Heart right ventricle (tissue), 16 donors: ENCODE results near the gene KCNG1. TPM values are rescaled to one million over a fixed set of nuclear protein-coding genes. Genes with fewer than 3 reads are reported as not detected.
A peak's percentile ranks its signal among the peaks of the same experiment; 100 is the strongest.

Source experiments
- ATAC-seq, 8 donors: fragments of 200-7000 bp; cut with Tn5 transposase; one replicate each; pipeline ENCODE4 v1.9.1; 2020; ENCODE audit warnings: mild to moderate bottlenecking in 8 of 8, moderate library complexity in 8 of 8, moderate number of reproducible peaks in 1 of 8
- DNase-seq, 2 donors: peaks; one replicate each; pipeline ENCODE4 v3.0.0-alpha.2; 2020
- H3K27ac ChIP-seq, 10 donors: fragments of 200-600 bp; sonication (generic) in 2 of 10; one replicate each; pipeline versions ENCODE4 v1.5.0 to v1.8.0; 2020 to 2022; ENCODE audit warnings: mild to moderate bottlenecking in 3 of 10
- H3K27me3 ChIP-seq, 7 donors: fragments of 200-600 bp; one replicate each; pipeline ENCODE4 v1.8.0; 2021 to 2022; ENCODE audit warnings: mild to moderate bottlenecking in 2 of 7
- H3K36me3 ChIP-seq, 9 donors: fragments of 200-600 bp; sonication (generic) in 1 of 9; one replicate each; pipeline versions ENCODE4 v1.5.0 to v1.8.0; 2020 to 2022; ENCODE audit warnings: mild to moderate bottlenecking in 2 of 9
- H3K4me1 ChIP-seq, 9 donors: fragments of 200-600 bp; sonication (generic) in 1 of 9; one replicate each; pipeline versions ENCODE4 v1.5.0 to v1.8.0; 2020 to 2022; ENCODE audit warnings: mild to moderate bottlenecking in 4 of 9
- H3K4me3 ChIP-seq, 10 donors: fragments of 200-600 bp; sonication (generic) in 2 of 10; one replicate each; pipeline versions ENCODE4 v1.5.0 to v1.8.0; 2020 to 2022; ENCODE audit warnings: mild to moderate bottlenecking in 7 of 10, moderate library complexity in 2 of 10
- H3K9me3 ChIP-seq, 11 donors: fragments of 200-600 bp in 10 of 11; sonication (generic) in 2 of 11; one replicate each; pipeline versions ENCODE4 v1.5.0 to v1.8.0; 2013 to 2022; ENCODE audit warnings: mild to moderate bottlenecking in 2 of 11, control low read depth in 1 of 11, moderate library complexity in 1 of 11
- CTCF ChIP-seq, 9 donors: fragments of 200-600 bp; sonication (generic) in 2 of 9; IDR thresholded peaks; one replicate each; pipeline versions ENCODE4 v1.5.0 to v1.8.0; 2021 to 2022; ENCODE audit warnings: antibody characterized with exemption in 9 of 9, mild to moderate bottlenecking in 5 of 9, moderate library complexity in 1 of 9
- WGBS, 2 donors: extraction: QIAGEN DNeasy Blood & Tissue Kit; methylation state at CpG; one replicate each; pipeline ENCODE4 v1.1.7; 2013; ENCODE audit warnings: inconsistent platforms in 1 of 2; 5-methylcytosine and 5-hydroxymethylcytosine counted together
- intact Hi-C, 10 donors: fragments of 100-400 bp; cut with DNase I; formaldehyde crosslinking; loops; one replicate each; pipeline versions ENCODE4 v1.11.1 to v1.14.2; 2022
- polyA plus RNA-seq, 2 donors: library from polyadenylated mRNA; stranded (reverse); fragments of 200-250 nt; gene quantifications; one replicate each; pipeline ENCODE4 v1.2.3, GENCODE V29; 2013
- total RNA-seq, 10 donors: library from RNA; stranded (reverse); fragmentation: NEBNext Ultra II Directional in 3 of 10; extraction: Animal tissue kit (Norgen Biotek cat#: 25700) in 3 of 10; gene quantifications; one replicate each; pipeline versions ENCODE4 v1.2.1 to v1.2.4, GENCODE V29; 2021 to 2023
- donor health status: Arrhythmogenic right ventricular cardiomyopathy.
- donor health status: ischemic (EF 13 %, LVEDD 7.1; RV severe dilation, severe dysfunction).
- donor health status: healthy with polysubstance abuse.
- donor health status: DM: no; HTN: yes; CAD: no.
- donor health status: DM: no; HTN: no; CAD: no.
- donor health status: ischemic (EF 25% LVEDD 6.9; RV normal size, moderate dysfunction).
- donor health status: ischemic (EF 25% LVEDD 5.7; RV mildly dilated, moderate dysfunction).
- donor health status: healthy.
- donor health status: DM: yes; HTN: yes; CAD: no.
- donor health status: Ischemic cardiomyopathy.
- donor health status: ischemic (EF 35%, LVEDD 5.7; RV mildly dilated, moderate dysfunction).
- donor health status: nonischemic (EF 11% LVEDD 7.7; RV severe dilation, severe dysfunction).
- donor health status: DM: yes; HTN: yes; CAD: no.
- donor health status: PGD.
- donor health status: ischemic (EF 29% LVEDD 5.4; RV normal size, mild dysfunction).
- donor health status: nonischemic (EF 23%, LVEDD 6.1; RV moderate dilation, normal function).

The KCNG1 gene
- total and polyA plus RNA-seq, 12 donors = 0.15 to 0.99 (median 0.32) TPM; not detected in 4

GRCh38 chr20:50995506-50995905 lies 27.4 kb downstream of the KCNG1 start:
- DNase-seq = no peak
- Histone ChIP-seq H3K27me3 (peaks cover 0 to 67% (median 53%) of the 10 kb centered on the region in 7 donors), H3K36me3 (no peaks in the 10 kb centered on the region), H3K4me3 (no peak overlapping the region), H3K9me3 (no peaks in the 10 kb centered on the region), H3K27ac (no peak overlapping the region), H3K4me1 (no peaks in the 10 kb centered on the region)
- WGBS, 2 donors = 86 to 88% methylated on average over 5 of the region's 5 CpGs
- intact Hi-C loops = no loop called here
- TF ChIP-seq CTCF (IDR thresholded peaks at IDR 0.05) = no peak
- ATAC-seq = no peak

- Histone ChIP-seq H3K9me3 (no peaks in the 10 kb centered on the region), H3K27me3 (peaks cover 0 to 57% (median 40%) of the 10 kb centered on the region in 7 donors), H3K4me1 (no peaks in the 10 kb centered on the region), H3K4me3 (no peak overlapping the region), H3K36me3 (no peaks in the 10 kb centered on the region), H3K27ac (no peak overlapping the region)
- intact Hi-C loops = loop anchor here in 1 of 10 donors (5.0 kb wide), 1 partner anchor 328 kb away; no protein-coding TSS in a partner anchor
- DNase-seq (no peak), ATAC-seq (no peak)
- no peak for TF ChIP-seq CTCF (IDR thresholded peaks at IDR 0.05)
- 79 to 80% methylated on average over 9 of the region's 9 CpGs for WGBS, 2 donors
Measured at GRCh38 chr20:50993876-50994275, 29.0 kb downstream of the KCNG1 start.

GRCh38 chr20:50992733-50993457 lies 30.0 kb downstream of the KCNG1 start:
- peaks cover 0 to 49% (median 31%) of the 10 kb centered on the region in 7 donors for H3K27me3 ChIP-seq
- H3K9me3 ChIP-seq = no peaks in the 10 kb centered on the region
- no peak overlapping the region for H3K4me3 ChIP-seq
- no peaks in the 10 kb centered on the region for H3K36me3 ChIP-seq
- ATAC-seq (peak in 3 of 8 donors; percentile 33 to 66 (median 33)), DNase-seq (no peak)
- TF ChIP-seq CTCF (IDR thresholded peaks at IDR 0.05) = peak in 7 of 9 donors; percentile 38 to 59 (median 50)
- 32 to 33% methylated on average over 13 of the region's 13 CpGs for WGBS, 2 donors
- no peak overlapping the region for H3K27ac ChIP-seq
- H3K4me1 ChIP-seq = no peaks in the 10 kb centered on the region
- intact Hi-C loops = loop anchor here in 1 of 10 donors (5.0 kb wide), 1 partner anchor 329 kb away; no protein-coding TSS in a partner anchor

GRCh38 chr20:50992336-50992732 lies 30.6 kb downstream of the KCNG1 start:
- Histone ChIP-seq H3K27me3 (peaks cover 0 to 46% (median 28%) of the 10 kb centered on the region in 7 donors), H3K4me3 (no peak overlapping the region), H3K9me3 (no peaks in the 10 kb centered on the region), H3K27ac (no peak overlapping the region), H3K36me3 (no peaks in the 10 kb centered on the region), H3K4me1 (no peaks in the 10 kb centered on the region)
- intact Hi-C loops = loop anchor here in 1 of 10 donors (5.0 kb wide), 1 partner anchor 330 kb away; no protein-coding TSS in a partner anchor
- no peak for DNase-seq
- TF ChIP-seq CTCF (IDR thresholded peaks at IDR 0.05) = no peak
- 45 to 48% methylated on average over 4 of the region's 4 CpGs for WGBS, 2 donors
- ATAC-seq = no peak
